Colonic mucosa (tissue), 4 donors: ENCODE measurements around the gene IDUA. TPM values are rescaled to one million over a fixed set of nuclear protein-coding genes. Genes with fewer than 3 reads are reported as not detected.

Experiments used
- DNase-seq: peaks from one replicate; pipeline ENCODE4 v3.0.0-alpha.2; 2020
- H3K27ac ChIP-seq: fragments of 200-600 bp; one replicate; pipeline ENCODE4 v1.8.0; 2021
- H3K27me3 ChIP-seq: fragments of 200-600 bp; one replicate; pipeline ENCODE4 v1.8.0; 2021
- H3K36me3 ChIP-seq: fragments of 200-600 bp; one replicate; pipeline ENCODE4 v1.8.0; 2021
- H3K4me1 ChIP-seq: fragments of 200-600 bp; one replicate; pipeline ENCODE4 v1.8.0; 2021; ENCODE audit warnings: mild to moderate bottlenecking
- H3K4me3 ChIP-seq: fragments of 200-600 bp; one replicate; pipeline ENCODE4 v1.8.0; 2021
- H3K9ac ChIP-seq, 2 donors: one replicate each; pipeline ENCODE4 v1.7.0; 2013; ENCODE audit warnings: control low read depth in 2 of 2, low read depth in 2 of 2, low read length in 2 of 2
- H3K9me3 ChIP-seq: fragments of 200-600 bp; one replicate; pipeline ENCODE4 v1.8.0; 2021
- CTCF ChIP-seq: fragments of 200-600 bp; IDR thresholded peaks from one replicate; pipeline ENCODE4 v1.8.0; 2022; ENCODE audit warnings: antibody characterized with exemption, mild to moderate bottlenecking
- intact Hi-C: fragments of 100-400 bp; cut with DNase I; formaldehyde crosslinking; loops from one replicate; pipeline ENCODE4 v1.14.1; 2022
- total RNA-seq, 2 donors: library from RNA; stranded (reverse); fragmentation: NEBNext Ultra II Directional in 1 of 2; extraction: Animal tissue kit (Norgen Biotek cat#: 25700) in 1 of 2; gene quantifications; one replicate each; pipeline ENCODE4 v1.2.1, GENCODE V29; 2021
- donor health status: healthy.
- donor health status: DM: no; HTN: no; CAD: no.
- donor health status: DM: no; HTN: no; CAD: no.

IDUA gene
- total RNA-seq, 2 donors from 2014 or later, result 18.8 to 22.4 TPM

DNA sequence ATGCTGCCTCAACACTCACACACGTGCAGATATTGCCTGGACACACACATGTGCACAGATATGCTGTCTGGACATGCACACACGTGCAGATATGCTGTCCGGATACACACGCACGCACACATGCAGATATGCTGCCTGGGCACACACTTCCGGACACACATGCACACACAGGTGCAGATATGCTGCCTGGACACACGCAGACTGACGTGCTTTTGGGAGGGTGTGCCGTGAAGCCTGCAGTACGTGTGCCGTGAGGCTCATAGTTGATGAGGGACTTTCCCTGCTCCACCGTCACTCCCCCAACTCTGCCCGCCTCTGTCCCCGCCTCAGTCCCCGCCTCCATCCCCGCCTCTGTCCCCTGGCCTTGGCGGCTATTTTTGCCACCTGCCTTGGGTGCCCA is 39.3 kb downstream of the IDUA start:
- no peak overlapping the region for H3K27ac ChIP-seq
- TF ChIP-seq CTCF, result no peak
- no peaks in the 10 kb centered on the region for H3K36me3 ChIP-seq
- intact Hi-C loops, result no loop called here
- H3K9me3 ChIP-seq, result no peaks in the 10 kb centered on the region
- H3K27me3 ChIP-seq, result peaks cover 7% of the 10 kb centered on the region
- H3K4me1 ChIP-seq, result peaks cover 16% of the 10 kb centered on the region
- H3K4me3 ChIP-seq, result no peak overlapping the region
- peak; percentile 65 for DNase-seq
- H3K9ac ChIP-seq, result no peak overlapping the region

GRCh38 chr4:1027219-1027914 is 40.5 kb downstream of the IDUA start:
- DNase-seq, result no peak
- Histone ChIP-seq H3K27me3 (peaks cover 9% of the 10 kb centered on the region), H3K9me3 (no peaks in the 10 kb centered on the region), H3K9ac (no peak overlapping the region), H3K27ac (no peak overlapping the region), H3K4me1 (peaks cover 11% of the 10 kb centered on the region), H3K36me3 (no peaks in the 10 kb centered on the region), H3K4me3 (no peak overlapping the region)
- intact Hi-C loops, result no loop called here
- TF ChIP-seq CTCF, result no peak

- no peak overlapping the region for H3K27ac ChIP-seq
- peaks cover 14% of the 10 kb centered on the region for H3K27me3 ChIP-seq
- no peaks in the 10 kb centered on the region for H3K9me3 ChIP-seq
- peaks cover 7% of the 10 kb centered on the region for H3K4me1 ChIP-seq
- no peaks in the 10 kb centered on the region for H3K36me3 ChIP-seq
- intact Hi-C loops, result no loop called here
- H3K4me3 ChIP-seq, result no peak overlapping the region
- H3K9ac ChIP-seq, result no peak overlapping the region
- no peak for TF ChIP-seq CTCF
- DNase-seq, result no peak
Observed at GRCh38 chr4:1027915-1028238, 41.0 kb downstream of the IDUA start.

- intact Hi-C loops, result no loop called here
- Histone ChIP-seq H3K27me3 (peaks cover 18% of the 10 kb centered on the region), H3K4me3 (no peak overlapping the region), H3K4me1 (peaks cover 7% of the 10 kb centered on the region), H3K9ac (no peak overlapping the region), H3K9me3 (no peaks in the 10 kb centered on the region), H3K36me3 (no peaks in the 10 kb centered on the region), H3K27ac (no peak overlapping the region)
- TF ChIP-seq CTCF, result no peak
- DNase-seq, result no peak
Observed at GRCh38 chr4:1028574-1029220, 41.9 kb downstream of the IDUA start.

DNA sequence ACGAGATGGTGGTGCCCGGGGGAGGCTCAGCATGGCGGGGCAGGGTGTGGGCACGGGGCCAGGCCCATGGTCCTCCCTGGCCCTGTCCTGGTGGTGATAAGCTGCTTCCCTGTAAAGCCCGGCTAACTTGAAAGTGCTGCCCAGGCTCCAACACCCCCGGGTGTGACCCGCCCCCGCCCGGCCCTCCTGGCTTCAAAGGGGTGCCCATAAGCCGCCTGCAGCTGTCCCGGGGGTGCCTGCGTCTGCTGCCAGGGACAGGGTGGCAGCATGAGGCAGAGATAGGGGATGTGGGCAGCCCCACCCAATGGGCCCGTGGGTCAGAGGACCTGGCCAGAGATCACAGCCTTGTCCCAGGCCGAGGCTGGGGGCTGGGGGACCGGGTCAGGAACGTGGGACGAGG is 42.7 kb downstream of the IDUA start:
- H3K4me1 ChIP-seq, result peaks cover 7% of the 10 kb centered on the region
- H3K27ac ChIP-seq, result no peak overlapping the region
- H3K9me3 ChIP-seq, result no peaks in the 10 kb centered on the region
- H3K27me3 ChIP-seq, result peaks cover 18% of the 10 kb centered on the region
- H3K9ac ChIP-seq, result no peak overlapping the region
- DNase-seq, result no peak
- intact Hi-C loops, result no loop called here
- H3K4me3 ChIP-seq, result no peak overlapping the region
- no peak for TF ChIP-seq CTCF
- no peaks in the 10 kb centered on the region for H3K36me3 ChIP-seq
